ENCODE data around the gene ALPP. TPM values are rescaled to one million over a fixed set of nuclear protein-coding genes. Genes with fewer than 3 reads are reported as not detected.
"Not testable (repeated sequence)": the region's sequence is repeated elsewhere in the genome, so short reads cannot be mapped to it uniquely, and the experiment has no call there.

ALPP gene
- total and polyA plus RNA-seq, 5 donors from 2014 or later: not detected

GRCh38 chr2:232388324-232388891, 9.9 kb downstream of the ALPP start:
- Histone ChIP-seq H3K4me3 (ENCODE audit: low read depth, low read length) (no peak overlapping the region), H3K9me3 (ENCODE audit: control insufficient read depth in 2 of 2, low read length in 2 of 2) (no peaks in the 10 kb centered on the region), H3K36me3 (ENCODE audit: control insufficient read depth, insufficient read depth, low read length) (no peaks in the 10 kb centered on the region), H3K4me1 (ENCODE audit: control insufficient read depth, insufficient read depth, low read length, poor library complexity, severe bottlenecking) (no peaks in the 10 kb centered on the region), H3K27me3 (ENCODE audit: control insufficient read depth, insufficient read depth, low read length) (no peaks in the 10 kb centered on the region), H3K27ac (ENCODE audit: insufficient read depth, low read length, poor library complexity, severe bottlenecking) (no peak overlapping the region)
- Mint-ChIP-seq H3K36me3 (no peaks in the 10 kb centered on the region), H3K27me3 (peaks cover 57% of the 10 kb centered on the region), H3K9me3 (peaks cover 0 to 1% (median 0%) of the 10 kb centered on the region in 7 donors), H3K4me3 (no peak overlapping the region), H3K27ac (no peak overlapping the region), H3K4me1 (peaks cover 0 to 5% (median 2%) of the 10 kb centered on the region in 4 donors)
- ATAC-seq (ENCODE audit: low read depth in 2 of 2) (no peak), DNase-seq (no peak)

GRCh38 chr2:232389327-232389726, 10.8 kb downstream of the ALPP start:
- H3K27me3 Mint-ChIP-seq: peaks cover 48% of the 10 kb centered on the region
- peaks cover 0 to 5% (median 2%) of the 10 kb centered on the region in 4 donors for H3K4me1 Mint-ChIP-seq

GRCh38 chr2:232390661-232391060, 12.1 kb downstream of the ALPP start:
- H3K36me3 Mint-ChIP-seq: no peaks in the 10 kb centered on the region
- DNase-seq (no peak), ATAC-seq (ENCODE audit: low read depth in 2 of 2) (no peak)
- Histone ChIP-seq H3K4me3 (ENCODE audit: low read depth, low read length) (no peak overlapping the region), H3K27ac (ENCODE audit: insufficient read depth, low read length, poor library complexity, severe bottlenecking) (no peak overlapping the region), H3K4me1 (ENCODE audit: control insufficient read depth, insufficient read depth, low read length, poor library complexity, severe bottlenecking) (no peaks in the 10 kb centered on the region), H3K27me3 (ENCODE audit: control insufficient read depth, insufficient read depth, low read length) (no peaks in the 10 kb centered on the region), H3K36me3 (ENCODE audit: control insufficient read depth, insufficient read depth, low read length) (no peaks in the 10 kb centered on the region), H3K9me3 (ENCODE audit: control insufficient read depth in 2 of 2, low read length in 2 of 2) (no peaks in the 10 kb centered on the region)
- H3K27ac Mint-ChIP-seq: no peak overlapping the region
- H3K9me3 Mint-ChIP-seq: peaks cover 0 to 1% (median 0%) of the 10 kb centered on the region in 7 donors
- no peak overlapping the region for H3K4me3 Mint-ChIP-seq
- peaks cover 0 to 5% (median 2%) of the 10 kb centered on the region in 4 donors for H3K4me1 Mint-ChIP-seq
- peaks cover 45% of the 10 kb centered on the region for H3K27me3 Mint-ChIP-seq

More at GRCh38 chr2:232389327-232389726, 10.8 kb downstream of the ALPP start:
- Histone ChIP-seq H3K4me1 (ENCODE audit: control insufficient read depth, insufficient read depth, low read length, poor library complexity, severe bottlenecking) (no peaks in the 10 kb centered on the region), H3K27me3 (ENCODE audit: control insufficient read depth, insufficient read depth, low read length) (no peaks in the 10 kb centered on the region), H3K4me3 (ENCODE audit: low read depth, low read length) (no peak overlapping the region), H3K9me3 (ENCODE audit: control insufficient read depth in 2 of 2, low read length in 2 of 2) (no peaks in the 10 kb centered on the region), H3K27ac (ENCODE audit: insufficient read depth, low read length, poor library complexity, severe bottlenecking) (no peak overlapping the region), H3K36me3 (ENCODE audit: control insufficient read depth, insufficient read depth, low read length) (no peaks in the 10 kb centered on the region)
- DNase-seq (no peak), ATAC-seq (ENCODE audit: low read depth in 2 of 2) (no peak)
- Mint-ChIP-seq H3K9me3 (peaks cover 0 to 1% (median 0%) of the 10 kb centered on the region in 7 donors), H3K27ac (no peak overlapping the region), H3K36me3 (no peaks in the 10 kb centered on the region), H3K4me3 (no peak overlapping the region)

- no peaks in the 10 kb centered on the region for H3K9me3 ChIP-seq (ENCODE audit: control insufficient read depth in 2 of 2, low read length in 2 of 2)
- H3K4me3 Mint-ChIP-seq: no peak overlapping the region
- no peaks in the 10 kb centered on the region for H3K27me3 ChIP-seq (ENCODE audit: control insufficient read depth, insufficient read depth, low read length)
- no peaks in the 10 kb centered on the region for H3K36me3 ChIP-seq (ENCODE audit: control insufficient read depth, insufficient read depth, low read length)
- H3K9me3 Mint-ChIP-seq: peaks cover 0 to 1% (median 0%) of the 10 kb centered on the region in 7 donors
- no peak for ATAC-seq (ENCODE audit: low read depth in 2 of 2)
- H3K4me1 ChIP-seq (ENCODE audit: control insufficient read depth, insufficient read depth, low read length, poor library complexity, severe bottlenecking): no peaks in the 10 kb centered on the region
- H3K27ac ChIP-seq (ENCODE audit: insufficient read depth, low read length, poor library complexity, severe bottlenecking): no peak overlapping the region
- no peak overlapping the region for H3K4me3 ChIP-seq (ENCODE audit: low read depth, low read length)
- H3K36me3 Mint-ChIP-seq: no peaks in the 10 kb centered on the region
- H3K4me1 Mint-ChIP-seq: peaks cover 0 to 5% (median 0%) of the 10 kb centered on the region in 4 donors
- H3K27me3 Mint-ChIP-seq: peaks cover 36% of the 10 kb centered on the region
- no peak for DNase-seq
- H3K27ac Mint-ChIP-seq: no peak overlapping the region
These were observed 15.0 kb downstream of the ALPP start for GRCh38 chr2:232393556-232393955.

GRCh38 chr2:232394431-232394830, 15.9 kb downstream of the ALPP start:
- not testable (repeated sequence) for H3K27ac Mint-ChIP-seq; H3K27me3 ChIP-seq (ENCODE audit: control insufficient read depth, insufficient read depth, low read length); H3K36me3 Mint-ChIP-seq; H3K9me3 ChIP-seq (ENCODE audit: control insufficient read depth in 2 of 2, low read length in 2 of 2); ATAC-seq (ENCODE audit: low read depth in 2 of 2); H3K4me1 Mint-ChIP-seq; H3K9me3 Mint-ChIP-seq; H3K27ac ChIP-seq (ENCODE audit: insufficient read depth, low read length, poor library complexity, severe bottlenecking); H3K4me3 ChIP-seq (ENCODE audit: low read depth, low read length); H3K4me3 Mint-ChIP-seq; H3K36me3 ChIP-seq (ENCODE audit: control insufficient read depth, insufficient read depth, low read length); DNase-seq; H3K4me1 ChIP-seq (ENCODE audit: control insufficient read depth, insufficient read depth, low read length, poor library complexity, severe bottlenecking)
- H3K27me3 Mint-ChIP-seq: peaks cover 27% of the 10 kb centered on the region

GRCh38 chr2:232395586-232395985, 17.0 kb downstream of the ALPP start:
- Histone ChIP-seq H3K4me1 (ENCODE audit: control insufficient read depth, insufficient read depth, low read length, poor library complexity, severe bottlenecking) (no peaks in the 10 kb centered on the region), H3K27ac (ENCODE audit: insufficient read depth, low read length, poor library complexity, severe bottlenecking) (no peak overlapping the region), H3K4me3 (ENCODE audit: low read depth, low read length) (no peak overlapping the region), H3K36me3 (ENCODE audit: control insufficient read depth, insufficient read depth, low read length) (no peaks in the 10 kb centered on the region), H3K9me3 (ENCODE audit: control insufficient read depth in 2 of 2, low read length in 2 of 2) (no peaks in the 10 kb centered on the region), H3K27me3 (ENCODE audit: control insufficient read depth, insufficient read depth, low read length) (no peaks in the 10 kb centered on the region)
- H3K36me3 Mint-ChIP-seq: no peaks in the 10 kb centered on the region
- peaks cover 0 to 1% (median 0%) of the 10 kb centered on the region in 7 donors for H3K9me3 Mint-ChIP-seq
- no peak for DNase-seq
- no peak overlapping the region for H3K4me3 Mint-ChIP-seq
- H3K27me3 Mint-ChIP-seq: peaks cover 24% of the 10 kb centered on the region
- H3K4me1 Mint-ChIP-seq: peaks cover 0 to 5% (median 0%) of the 10 kb centered on the region in 4 donors
- no peak overlapping the region for H3K27ac Mint-ChIP-seq
- ATAC-seq (ENCODE audit: low read depth in 2 of 2): no peak

GRCh38 chr2:232396683-232397082, 18.1 kb downstream of the ALPP start:
- Histone ChIP-seq H3K4me3 (ENCODE audit: low read depth, low read length) (no peak overlapping the region), H3K9me3 (ENCODE audit: control insufficient read depth in 2 of 2, low read length in 2 of 2) (no peaks in the 10 kb centered on the region), H3K36me3 (ENCODE audit: control insufficient read depth, insufficient read depth, low read length) (no peaks in the 10 kb centered on the region), H3K27me3 (ENCODE audit: control insufficient read depth, insufficient read depth, low read length) (no peaks in the 10 kb centered on the region), H3K27ac (ENCODE audit: insufficient read depth, low read length, poor library complexity, severe bottlenecking) (no peak overlapping the region), H3K4me1 (ENCODE audit: control insufficient read depth, insufficient read depth, low read length, poor library complexity, severe bottlenecking) (no peaks in the 10 kb centered on the region)
- Mint-ChIP-seq H3K4me3 (no peak overlapping the region), H3K9me3 (peaks cover 0 to 1% (median 0%) of the 10 kb centered on the region in 7 donors), H3K36me3 (no peaks in the 10 kb centered on the region), H3K4me1 (no peaks in the 10 kb centered on the region), H3K27me3 (peaks cover 17% of the 10 kb centered on the region), H3K27ac (no peak overlapping the region)
- DNase-seq (no peak), ATAC-seq (ENCODE audit: low read depth in 2 of 2) (no peak)

- Histone ChIP-seq H3K27me3 (ENCODE audit: control insufficient read depth, insufficient read depth, low read length) (no peaks in the 10 kb centered on the region), H3K4me1 (ENCODE audit: control insufficient read depth, insufficient read depth, low read length, poor library complexity, severe bottlenecking) (no peaks in the 10 kb centered on the region), H3K36me3 (ENCODE audit: control insufficient read depth, insufficient read depth, low read length) (no peaks in the 10 kb centered on the region), H3K9me3 (ENCODE audit: control insufficient read depth in 2 of 2, low read length in 2 of 2) (no peaks in the 10 kb centered on the region), H3K27ac (ENCODE audit: insufficient read depth, low read length, poor library complexity, severe bottlenecking) (no peak overlapping the region), H3K4me3 (ENCODE audit: low read depth, low read length) (no peak overlapping the region)
- DNase-seq (no peak), ATAC-seq (ENCODE audit: low read depth in 2 of 2) (no peak)
- peaks cover 0 to 1% (median 0%) of the 10 kb centered on the region in 7 donors for H3K9me3 Mint-ChIP-seq
- no peak overlapping the region for H3K27ac Mint-ChIP-seq
- peaks cover 21% of the 10 kb centered on the region for H3K27me3 Mint-ChIP-seq
- H3K36me3 Mint-ChIP-seq: no peaks in the 10 kb centered on the region
- H3K4me1 Mint-ChIP-seq: no peaks in the 10 kb centered on the region
- H3K4me3 Mint-ChIP-seq: no peak overlapping the region
These were observed 19.9 kb downstream of the ALPP start for GRCh38 chr2:232398293-232399034.
